GM11168 (cell line): ENCODE data around the gene EMC8.
"Not testable (repeated sequence)": the region's sequence is repeated elsewhere in the genome, so short reads cannot be mapped to it uniquely, and the experiment has no call there.

Experiments used
- in situ Hi-C: fragments of 300-500 bp; cut with MboI; formaldehyde crosslinking; loops from one replicate; pipeline ENCODE4 v1.12.0; 2022; ENCODE audit warnings: low sequenced_read_pairs; ENCODE audit not compliant: unreplicated experiment

The EMC8 gene

DNA sequence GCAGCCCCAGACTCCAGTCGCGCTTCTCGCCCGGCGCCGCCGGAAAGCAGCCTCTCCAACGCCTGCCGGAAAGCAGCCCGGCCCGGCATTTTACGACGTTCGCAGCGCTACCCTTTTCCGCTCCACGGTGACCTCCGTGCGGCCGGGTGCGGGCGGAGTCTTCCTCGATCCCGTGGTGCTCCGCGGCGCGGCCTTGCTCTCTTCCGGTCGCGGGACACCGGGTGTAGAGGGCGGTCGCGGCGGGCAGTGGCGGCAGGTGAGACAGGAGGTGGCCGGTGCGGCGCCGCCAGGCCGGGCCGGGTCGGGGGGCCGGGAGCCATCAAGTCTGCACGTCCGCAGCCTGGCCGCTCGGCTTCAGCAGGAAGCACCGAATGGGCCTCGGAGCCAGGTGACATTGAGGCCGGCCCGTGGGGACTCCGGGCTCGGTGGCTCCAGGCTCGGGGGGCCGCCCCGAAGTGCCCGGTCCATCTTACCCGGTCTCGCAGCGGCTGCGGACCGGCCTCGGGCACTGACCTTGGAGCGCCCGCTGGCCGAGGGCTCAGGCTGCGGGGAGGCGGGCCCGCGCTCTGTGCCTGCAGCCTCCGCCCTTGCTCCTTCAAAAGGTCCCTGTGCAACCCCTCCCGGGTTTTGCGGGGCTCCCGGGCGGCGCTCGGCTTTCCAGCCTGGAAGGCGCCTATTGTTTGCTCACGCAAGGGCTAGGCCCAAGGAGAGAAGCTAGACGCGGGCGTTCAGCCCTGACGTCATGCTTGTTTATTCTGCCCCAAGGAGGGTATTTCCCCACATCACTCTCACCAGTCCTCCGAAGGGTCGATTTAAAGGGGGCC is at the start of gene EMC8, which contains the start of gene COX4I1:
TSS of gene EMC8 (minus strand) at position 48 of the 824 bp plus-strand sequence. CDS start 249 bp downstream, outside the sequence.
TSS of gene COX4I1 (plus strand) at position 199 of the 824 bp plus-strand sequence. CDS start 1,511 bp downstream, outside the sequence.
- in situ Hi-C loops, result no loop called here

GRCh38 chr16:85848986-85849385 is 49.6 kb upstream of the EMC8 start:
- in situ Hi-C loops, result no loop called here

- in situ Hi-C loops, result no loop called here
Observed at GRCh38 chr16:85847681-85848601, 48.6 kb upstream of the EMC8 start.

GRCh38 chr16:85847036-85847435 is 47.7 kb upstream of the EMC8 start:
- in situ Hi-C loops, result no loop called here

- in situ Hi-C loops, result no loop called here
Observed at GRCh38 chr16:85846461-85846860, 47.1 kb upstream of the EMC8 start.

- in situ Hi-C loops, result no loop called here
Observed at GRCh38 chr16:85845266-85845665, 45.9 kb upstream of the EMC8 start.

DNA sequence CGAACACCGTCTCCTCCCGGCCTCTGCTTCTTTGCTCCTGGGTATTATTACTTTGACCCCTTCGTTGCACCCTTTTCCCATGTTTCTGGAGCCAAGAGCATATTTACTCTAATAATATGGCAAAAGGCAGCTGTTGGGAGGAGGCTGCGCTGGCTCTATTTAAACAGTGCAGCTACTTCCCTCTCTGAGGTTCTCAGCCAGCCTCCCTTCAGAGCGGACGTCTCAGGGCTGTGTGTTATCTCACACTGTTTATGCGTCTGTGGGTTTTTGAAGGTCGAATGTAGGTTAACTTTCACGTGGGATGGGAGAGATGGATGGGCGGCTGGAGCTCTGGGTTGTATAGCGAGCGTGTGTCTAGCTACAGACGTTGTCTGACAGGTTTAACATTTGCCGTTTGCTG is 45.4 kb upstream of the EMC8 start:
- in situ Hi-C loops, result no loop called here

- in situ Hi-C loops, result no loop called here
Observed at GRCh38 chr16:85844169-85844481, 44.8 kb upstream of the EMC8 start.

DNA sequence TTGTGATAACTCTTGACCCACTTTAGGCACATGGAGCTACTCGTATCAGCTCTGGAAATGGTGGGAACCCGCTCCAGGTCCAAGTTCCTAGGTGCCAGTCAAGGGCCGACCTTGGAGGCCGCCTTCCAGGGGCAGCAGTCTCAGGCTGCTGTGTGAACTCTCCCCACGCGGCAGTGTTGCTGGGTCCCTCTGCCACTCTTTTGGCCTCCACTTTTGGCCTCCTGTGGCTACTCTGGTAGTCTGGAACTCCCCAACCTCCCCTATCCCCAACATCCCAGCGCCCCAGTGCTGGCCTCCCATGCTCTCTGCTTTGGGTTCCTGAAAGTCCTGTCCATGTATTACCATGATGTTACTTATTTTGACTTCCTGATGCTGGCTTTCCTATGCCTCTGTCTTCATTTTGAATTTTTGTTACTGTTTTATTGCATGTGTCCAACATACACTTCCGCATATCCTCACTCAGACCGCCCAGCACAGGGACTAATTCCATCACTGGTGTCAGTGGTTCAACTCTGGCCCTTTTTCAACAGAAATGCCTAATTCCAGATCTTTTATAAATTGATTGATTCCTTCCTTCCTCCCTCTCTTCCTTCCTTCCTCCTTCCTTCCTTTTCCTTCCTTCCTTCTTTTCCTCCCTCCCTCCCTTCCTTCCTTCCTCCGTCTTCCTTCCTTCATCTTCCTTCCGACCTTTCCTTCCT is 44.3 kb upstream of the EMC8 start:
- in situ Hi-C loops, result no loop called here

GRCh38 chr16:85842848-85843247 is 43.5 kb upstream of the EMC8 start:
- in situ Hi-C loops, result no loop called here

DNA sequence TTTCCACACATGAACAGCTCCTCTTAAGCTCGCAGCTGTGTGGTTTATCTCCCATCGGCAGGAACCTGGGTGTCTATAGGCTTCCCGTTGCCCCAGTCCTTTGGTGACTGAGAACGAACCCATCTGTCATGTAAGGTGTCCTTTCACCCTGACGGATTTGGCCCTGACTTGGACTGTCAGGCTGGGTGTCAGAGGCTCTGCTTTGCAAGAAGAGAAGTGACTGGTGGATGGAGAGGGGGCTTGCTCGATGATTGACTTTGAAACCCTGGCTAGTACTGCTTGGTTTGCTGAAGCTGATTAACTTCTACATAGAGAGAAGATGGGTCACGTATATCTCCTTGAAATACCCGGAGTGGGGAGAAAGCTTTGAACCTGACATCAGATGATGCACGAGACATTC is 43.1 kb upstream of the EMC8 start:
- in situ Hi-C loops, result no loop called here

GRCh38 chr16:85840801-85841200 is 41.5 kb upstream of the EMC8 start:
- in situ Hi-C loops, result no loop called here

GRCh38 chr16:85840395-85840794 is 41.1 kb upstream of the EMC8 start:
- in situ Hi-C loops, result no loop called here

GRCh38 chr16:85839681-85840240 is 40.4 kb upstream of the EMC8 start:
- in situ Hi-C loops, result no loop called here

DNA sequence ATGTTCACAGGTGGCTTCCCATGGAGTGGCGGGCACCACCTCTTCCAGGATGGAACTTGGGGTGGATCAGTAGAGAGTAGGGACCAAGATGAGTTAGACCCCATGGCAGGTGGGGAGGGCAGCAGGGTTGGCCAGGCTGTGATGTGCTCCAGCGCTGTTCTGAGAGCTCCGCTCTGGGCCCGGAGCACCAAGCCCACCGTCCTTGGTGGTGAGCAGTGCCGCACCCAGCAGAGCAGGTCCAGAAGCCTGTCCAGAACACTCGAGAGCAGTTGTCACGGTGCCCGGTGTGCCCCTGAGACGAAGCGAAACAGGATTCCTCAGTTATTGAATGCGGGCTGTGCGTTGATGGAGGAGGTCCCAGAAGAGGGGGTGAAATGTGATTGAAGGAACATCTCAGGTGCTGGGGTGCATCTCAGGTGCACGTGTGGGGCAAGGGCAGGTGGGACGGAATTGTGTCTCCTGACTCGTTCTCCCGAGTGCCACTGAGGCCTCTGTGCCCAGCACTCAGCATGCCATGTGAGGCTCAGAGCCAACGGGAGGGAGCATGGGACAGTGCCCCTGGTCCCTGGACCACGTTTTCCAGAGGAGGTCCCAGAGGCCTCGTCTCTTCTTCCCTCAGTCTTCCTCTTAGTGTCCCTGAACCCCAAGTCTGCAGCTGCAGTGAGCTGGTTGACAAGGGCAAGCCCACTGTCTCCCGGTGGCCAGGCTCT is 39.7 kb upstream of the EMC8 start:
- in situ Hi-C loops, result no loop called here

DNA sequence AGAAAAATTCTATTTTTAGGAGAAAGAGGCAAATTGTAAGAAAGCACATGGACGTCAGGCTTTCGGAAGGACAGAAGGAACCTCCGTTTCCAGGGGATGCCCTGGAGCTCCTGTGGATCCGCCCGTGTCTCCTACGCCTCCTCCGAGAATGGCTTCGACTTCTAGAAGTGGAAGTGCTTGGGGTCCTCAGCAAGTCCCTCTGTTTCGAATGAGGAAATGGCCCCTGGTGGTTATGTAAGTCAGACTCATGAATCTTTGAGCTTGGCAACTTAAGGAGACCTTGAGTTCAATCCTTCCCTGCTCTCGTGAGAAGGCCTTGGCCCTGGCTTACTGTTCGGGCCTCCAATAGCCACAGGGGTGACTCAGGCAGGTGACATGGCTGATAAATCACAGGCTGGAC is 39.0 kb upstream of the EMC8 start:
- in situ Hi-C loops, result no loop called here

DNA sequence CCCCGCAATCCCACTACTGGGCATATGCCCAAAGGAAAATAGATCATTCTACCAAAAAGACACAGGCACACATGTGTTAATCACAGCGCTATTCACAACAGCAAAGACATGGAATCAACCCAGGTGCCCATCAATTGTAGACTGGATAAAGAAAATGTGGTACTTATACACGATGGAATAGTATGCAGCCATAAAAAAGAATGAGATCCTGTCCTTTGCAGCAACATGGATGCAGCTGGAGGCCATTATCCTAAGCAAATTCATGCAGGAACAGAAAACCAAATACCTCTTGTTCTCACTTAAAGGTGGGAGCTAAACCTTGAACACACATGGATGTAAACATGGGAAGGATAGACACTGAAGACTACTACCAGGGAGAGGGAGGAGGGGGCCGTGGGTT is 38.3 kb upstream of the EMC8 start:
- in situ Hi-C loops, result not testable (repeated sequence)

- in situ Hi-C loops, result no loop called here
Observed at GRCh38 chr16:85836706-85837582, 37.6 kb upstream of the EMC8 start.
